HG03025 (cell line): ENCODE measurements around the gene NOP9.

Source experiments
- ATAC-seq: cut with Tn5 transposase; IDR thresholded peaks from one replicate; pipeline ENCODE4 v1.9.1; 2021; ENCODE audit warnings: mild to moderate bottlenecking, moderate library complexity; ENCODE audit not compliant: unreplicated experiment, low FRiP score

The NOP9 gene

DNA sequence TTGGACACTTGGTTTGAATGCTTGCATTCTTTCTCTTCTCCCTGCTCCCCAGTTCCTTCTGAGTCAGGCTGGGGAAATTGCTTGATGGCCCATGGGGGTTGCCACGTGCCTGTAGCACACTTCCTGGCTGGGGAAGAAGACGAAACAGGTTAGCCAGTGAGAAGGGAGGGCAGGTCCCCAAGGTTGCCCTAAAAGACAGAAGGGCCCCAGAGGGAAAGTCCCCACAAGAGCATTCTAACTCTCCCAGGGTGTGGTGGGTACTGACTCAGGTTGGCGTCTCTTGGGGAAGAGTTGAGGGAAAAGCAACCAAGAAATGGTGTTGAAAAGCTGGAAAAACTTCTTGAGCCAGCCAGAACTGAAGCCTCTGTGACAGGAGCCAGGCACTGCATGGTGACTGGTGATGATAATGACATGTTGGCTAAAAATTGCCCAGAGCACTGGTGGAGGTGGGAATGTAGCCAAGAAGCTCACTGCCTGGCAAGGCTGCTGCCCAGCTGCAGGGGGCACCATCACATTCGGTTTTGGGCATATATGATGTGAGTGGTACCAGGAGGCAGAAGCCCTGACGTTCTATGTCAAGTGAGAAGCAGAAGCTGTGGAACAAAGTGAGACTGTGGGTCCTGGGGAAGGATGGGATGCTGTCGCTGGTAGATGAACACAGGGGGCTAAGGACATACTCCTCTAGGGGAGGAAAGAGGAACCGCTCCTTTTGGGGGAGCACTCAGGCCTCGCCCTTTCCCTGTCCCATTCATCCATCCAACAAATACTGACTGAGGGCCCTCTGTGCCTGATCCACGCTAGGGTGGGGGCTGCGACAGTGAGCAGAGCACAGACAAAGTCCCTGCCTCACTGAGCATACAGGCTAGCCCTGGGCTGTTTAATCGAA lies 20.1 kb upstream of the NOP9 start:
- no peak for ATAC-seq

DNA sequence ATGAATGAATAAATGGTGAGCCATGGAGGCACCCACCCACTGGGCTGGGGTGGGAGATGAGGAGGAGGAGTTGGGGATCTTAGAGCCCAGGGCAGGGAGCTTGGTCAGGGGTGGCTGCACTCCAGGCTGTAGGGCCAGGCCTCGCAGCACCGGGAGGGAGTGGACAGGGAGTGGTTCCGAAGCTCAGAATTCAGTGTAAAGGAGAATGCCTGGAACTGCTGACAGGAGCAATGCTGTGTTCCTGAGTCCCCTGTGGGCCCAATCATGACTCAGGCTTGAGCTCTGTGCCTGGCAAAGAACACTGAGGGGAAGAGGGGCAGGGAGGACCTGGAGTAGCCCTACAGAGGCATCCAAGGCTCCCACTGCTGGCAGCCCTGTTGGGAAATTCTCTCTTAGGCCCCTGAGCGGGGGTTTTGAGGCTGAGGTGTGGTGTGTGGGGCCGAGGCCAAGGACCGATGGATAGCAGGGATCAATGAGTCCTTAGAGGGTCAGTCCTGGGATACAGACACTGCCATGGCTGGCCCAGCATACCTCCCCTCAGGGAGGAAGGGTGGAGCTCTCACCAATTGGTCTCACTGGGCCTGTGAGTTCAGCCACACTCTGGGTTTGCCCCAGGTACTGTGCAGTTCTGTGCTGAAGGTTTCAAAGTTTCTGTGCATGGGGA lies 18.7 kb upstream of the NOP9 start:
- ATAC-seq, result no peak

DNA sequence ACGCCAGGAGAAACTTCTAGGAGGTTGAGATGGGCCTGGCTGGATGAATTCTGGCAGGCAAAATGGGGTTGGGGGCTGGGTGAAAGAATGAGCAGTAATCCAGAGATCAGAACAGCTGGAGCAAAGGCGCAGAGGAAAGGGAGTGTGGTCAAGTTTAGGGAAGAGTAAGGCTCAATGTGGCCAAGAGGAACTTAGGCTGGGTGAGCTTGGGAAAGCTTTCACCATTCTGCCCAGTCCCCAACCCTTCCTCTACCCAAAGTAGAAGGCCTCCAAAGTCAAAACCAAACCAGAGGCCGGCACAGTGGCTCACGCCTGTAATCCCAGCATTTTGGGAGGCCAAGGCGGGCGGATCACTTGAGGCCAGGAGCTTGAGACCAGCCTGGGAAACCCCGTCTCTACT lies 18.0 kb upstream of the NOP9 start:
- no peak for ATAC-seq

DNA sequence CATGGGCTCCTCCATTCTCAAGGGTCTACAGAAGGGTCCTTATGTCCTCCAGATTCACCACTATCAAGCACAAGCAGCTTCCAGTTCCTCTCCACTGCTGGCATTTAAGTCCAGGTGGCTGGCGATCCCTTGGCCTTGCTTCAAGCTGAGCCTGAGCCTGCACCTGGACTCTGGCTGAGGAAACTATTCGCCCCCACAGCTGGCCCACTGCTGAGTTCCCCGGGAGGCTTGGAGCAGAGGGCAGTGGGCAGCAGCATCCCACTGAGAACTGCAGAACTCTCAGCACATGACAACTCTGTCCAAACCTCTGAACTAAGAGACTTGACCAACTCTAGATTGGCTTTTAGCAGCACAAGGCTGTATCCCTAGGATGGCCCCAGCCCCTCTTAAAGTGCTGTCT lies 16.9 kb upstream of the NOP9 start:
- no peak for ATAC-seq

DNA sequence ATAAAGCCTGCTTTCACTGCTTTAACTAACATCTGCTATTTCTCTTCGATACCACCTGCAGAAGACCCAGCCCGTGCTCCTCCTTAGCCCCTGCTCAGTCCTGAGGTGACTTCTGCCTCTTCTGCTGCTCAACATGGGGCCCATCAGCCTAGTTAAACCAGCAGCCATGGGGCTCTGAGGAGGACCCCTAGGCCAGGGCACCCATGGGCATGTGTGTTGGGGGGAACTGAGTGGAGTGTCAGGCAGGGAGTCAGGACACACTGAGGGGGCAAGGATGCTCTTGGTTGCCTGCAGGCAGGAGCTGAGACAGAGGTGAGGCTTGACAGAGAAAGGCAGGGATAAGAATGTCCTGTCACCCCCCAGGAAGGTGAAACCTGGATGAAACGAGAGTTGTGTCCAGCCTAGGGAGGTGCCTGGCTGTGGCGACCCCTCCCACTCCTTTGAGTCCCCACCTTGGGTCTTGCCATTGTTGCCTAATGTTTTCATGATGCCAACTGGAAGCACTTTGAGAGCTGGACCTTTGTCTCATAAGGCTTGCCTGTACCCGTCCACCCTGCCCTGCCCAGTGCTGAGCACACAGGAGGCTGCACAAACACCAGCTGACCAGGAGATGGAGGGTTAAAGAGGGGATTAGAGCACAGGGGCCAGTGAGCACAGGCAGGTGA lies 15.7 kb upstream of the NOP9 start:
- no peak for ATAC-seq

DNA sequence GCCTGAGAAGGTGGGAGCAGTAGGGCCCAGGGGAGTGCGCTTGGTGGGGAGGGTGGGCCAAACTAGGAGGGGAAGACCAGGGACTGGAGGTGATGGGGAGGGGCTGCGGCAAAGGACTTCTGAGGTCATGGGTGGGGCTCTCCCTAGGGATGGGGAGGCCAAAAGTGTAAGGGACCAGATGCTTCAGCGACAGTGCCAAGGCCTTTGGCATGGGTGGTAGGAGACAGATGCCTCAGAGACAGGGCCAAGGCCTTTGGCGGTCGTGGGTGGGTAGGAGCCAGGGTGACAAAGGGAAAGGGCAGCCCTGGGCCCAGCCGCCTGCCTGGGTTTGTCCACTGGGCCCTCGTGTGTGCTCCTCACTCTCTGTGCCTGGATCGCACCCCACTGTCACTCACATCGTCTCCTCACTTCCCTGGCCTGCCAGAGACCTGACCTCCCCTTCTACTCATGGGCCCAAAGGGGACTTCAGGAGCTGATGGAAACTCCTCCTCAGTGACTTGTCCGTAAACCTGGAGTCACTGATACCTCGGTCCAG lies 15.1 kb upstream of the NOP9 start:
- no peak for ATAC-seq

DNA sequence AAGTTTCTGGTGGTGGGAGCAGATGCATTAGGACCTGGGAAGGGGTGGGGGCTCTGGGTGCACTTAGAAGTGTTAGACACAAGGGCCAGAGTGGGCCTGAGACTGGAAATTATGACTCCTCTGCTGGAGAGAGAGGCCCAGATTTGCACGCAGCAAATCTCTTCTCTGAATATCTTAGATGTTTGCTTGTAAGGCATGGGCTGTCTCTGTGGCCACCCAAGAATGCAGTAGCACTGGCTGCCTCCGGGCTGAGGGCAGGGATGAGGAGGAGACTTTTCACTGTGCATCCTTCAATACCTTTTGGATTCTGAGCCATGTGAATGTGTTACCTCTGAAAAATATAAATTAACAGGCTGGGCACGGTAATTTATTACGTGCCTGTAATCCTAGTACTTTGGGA lies 14.3 kb upstream of the NOP9 start:
- no peak for ATAC-seq

DNA sequence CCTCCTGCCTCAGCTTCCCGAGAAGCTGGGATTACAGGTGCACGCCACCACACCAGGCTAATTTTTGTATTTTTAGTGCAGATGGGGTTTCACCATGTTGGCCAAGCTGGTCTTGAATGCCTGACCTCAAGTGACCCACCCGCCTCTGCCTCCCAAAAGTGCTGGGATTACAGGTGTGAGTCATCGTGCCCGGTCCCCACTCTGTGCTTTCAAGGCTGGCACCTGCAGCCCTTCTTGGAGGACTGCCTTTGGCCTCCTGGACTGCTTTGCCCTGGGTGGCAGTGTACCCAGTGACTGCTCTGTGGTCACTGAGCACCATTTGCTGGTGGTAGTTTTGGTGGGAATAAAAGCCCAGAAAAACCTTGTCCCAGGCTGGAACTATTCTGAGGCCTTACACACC lies 12.7 kb upstream of the NOP9 start:
- ATAC-seq, result no peak

DNA sequence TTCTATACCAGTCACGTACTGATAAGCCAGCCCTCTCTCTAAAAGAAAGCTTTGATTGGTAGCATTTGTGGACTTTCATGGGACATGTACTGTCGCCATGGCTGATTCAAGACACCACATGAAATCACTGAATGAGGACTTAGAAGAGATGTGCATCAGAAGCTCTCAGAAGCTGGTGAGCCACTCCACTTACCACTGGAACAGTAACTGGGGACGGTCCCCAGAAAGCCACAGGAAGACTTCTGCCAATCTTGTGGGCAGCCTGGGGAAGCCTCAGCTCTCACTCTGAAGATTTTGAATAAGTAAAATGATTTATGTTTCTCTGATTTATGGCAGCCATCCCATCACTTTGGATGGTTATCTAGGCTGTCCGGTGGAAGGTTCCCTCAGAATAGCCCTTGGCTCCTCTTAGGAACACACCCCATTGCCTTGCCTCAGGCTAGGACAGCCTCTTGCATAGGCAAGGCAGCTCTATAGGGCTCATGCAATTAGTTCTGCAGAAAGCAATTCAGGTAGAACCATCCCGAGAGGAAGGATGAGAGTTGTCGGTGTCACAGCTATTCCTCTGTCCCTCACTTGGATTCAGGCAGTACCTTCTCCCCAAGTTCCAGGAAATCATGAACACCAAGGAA lies 9.9 kb upstream of the NOP9 start:
- no peak for ATAC-seq

DNA sequence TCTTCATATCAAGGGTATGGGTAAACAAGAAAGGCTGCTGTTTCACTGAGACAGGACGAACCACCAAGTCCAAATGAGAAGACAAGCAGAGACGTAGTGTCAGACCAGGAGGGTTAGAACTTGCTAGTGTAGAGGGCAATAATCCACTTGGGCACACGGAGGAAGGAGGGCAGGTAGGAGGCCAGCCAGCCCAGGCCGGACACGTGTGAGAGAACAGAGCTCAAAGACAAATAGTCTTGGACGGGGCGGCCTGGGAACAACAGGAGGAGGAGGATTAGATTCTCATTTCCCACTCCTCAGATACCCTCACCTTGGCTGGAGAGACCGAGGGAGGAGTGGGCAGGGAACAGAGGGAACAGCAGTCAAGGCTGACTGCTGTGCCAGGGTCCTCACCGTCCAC lies 8.9 kb upstream of the NOP9 start:
- ATAC-seq, result no peak

DNA sequence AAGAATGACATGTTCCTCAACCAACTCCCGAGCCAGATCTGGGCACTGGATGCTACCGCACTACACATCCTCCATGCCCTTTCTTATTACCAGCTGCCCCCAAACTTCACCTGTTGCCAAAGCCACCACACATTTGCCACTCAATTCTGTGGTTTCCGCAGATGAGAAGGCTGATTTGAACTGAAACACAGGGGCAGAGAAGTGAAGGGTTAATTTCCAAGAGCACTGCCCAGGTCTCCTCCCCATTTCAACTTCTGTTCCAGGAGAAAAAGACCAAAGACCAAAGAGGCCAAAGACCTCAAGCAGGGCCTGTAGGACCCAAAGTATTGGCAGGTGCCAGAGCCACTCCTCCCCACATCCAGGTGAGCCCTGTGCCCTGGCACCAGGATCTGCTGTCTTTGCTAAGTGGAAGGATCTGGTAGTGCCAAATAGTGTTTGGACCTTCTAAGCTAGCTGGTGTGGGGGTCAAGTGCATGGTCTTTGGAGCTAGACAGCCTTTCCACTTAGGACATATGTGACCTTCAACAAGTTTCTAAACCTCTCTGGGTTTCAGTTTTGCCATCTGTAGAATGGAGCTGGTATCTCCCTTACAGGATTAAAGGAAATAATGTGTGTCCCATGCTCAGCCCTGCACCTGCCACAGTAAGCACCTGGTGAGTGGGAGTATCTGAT lies 8.1 kb upstream of the NOP9 start:
- no peak for ATAC-seq

DNA sequence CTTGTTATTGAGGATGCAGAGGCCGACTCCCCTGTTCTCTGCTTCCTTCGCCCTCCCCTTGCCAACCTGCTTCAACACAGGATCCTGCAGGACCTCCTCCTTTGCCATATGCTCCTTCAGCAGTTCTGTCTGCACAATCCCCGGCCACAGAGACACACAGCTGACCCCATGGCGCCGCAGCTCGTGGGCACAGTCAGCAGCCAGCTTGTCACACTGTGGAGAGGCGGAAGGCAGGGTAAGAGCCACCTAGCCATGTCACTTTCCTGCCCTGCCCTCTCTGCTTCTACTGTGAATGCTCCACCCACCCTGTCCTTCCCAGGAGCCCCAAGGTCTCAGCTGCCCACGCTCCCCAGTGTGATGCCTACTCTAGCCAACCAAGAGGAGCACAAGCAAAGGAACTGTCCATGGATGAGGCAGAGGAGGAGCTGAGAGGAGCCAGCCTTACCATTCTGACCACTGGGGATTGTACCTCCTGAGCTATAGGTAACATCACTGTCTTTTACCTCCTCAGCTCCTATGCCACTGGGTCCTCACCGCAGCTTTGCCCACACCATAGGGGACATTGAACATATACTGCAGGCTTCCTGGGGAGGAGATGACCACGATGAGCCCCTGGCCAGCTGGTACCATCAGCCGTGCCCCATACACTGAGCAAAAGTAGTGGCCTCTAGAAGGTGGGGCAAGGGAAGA lies 7.4 kb upstream of the NOP9 start:
- ATAC-seq, result no peak

DNA sequence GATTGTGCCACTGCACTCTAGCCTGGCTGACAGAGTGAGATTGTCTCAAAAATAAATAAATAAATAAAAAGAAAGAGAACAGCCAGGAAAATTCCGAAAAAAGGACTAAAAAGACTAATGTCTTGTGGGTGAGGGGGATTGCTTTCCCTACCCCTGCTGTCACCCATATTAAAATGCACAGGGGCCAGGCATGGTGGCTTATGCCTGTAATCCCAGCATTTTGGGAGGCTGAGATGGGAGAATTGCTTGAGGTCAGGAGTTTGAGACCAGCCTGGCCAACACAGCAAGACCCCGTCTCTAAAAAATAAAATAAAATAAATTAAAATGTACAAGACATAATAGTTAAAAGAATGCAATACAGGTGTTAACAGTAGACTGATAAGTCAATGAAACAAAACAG lies 6.1 kb upstream of the NOP9 start:
- ATAC-seq, result no peak

DNA sequence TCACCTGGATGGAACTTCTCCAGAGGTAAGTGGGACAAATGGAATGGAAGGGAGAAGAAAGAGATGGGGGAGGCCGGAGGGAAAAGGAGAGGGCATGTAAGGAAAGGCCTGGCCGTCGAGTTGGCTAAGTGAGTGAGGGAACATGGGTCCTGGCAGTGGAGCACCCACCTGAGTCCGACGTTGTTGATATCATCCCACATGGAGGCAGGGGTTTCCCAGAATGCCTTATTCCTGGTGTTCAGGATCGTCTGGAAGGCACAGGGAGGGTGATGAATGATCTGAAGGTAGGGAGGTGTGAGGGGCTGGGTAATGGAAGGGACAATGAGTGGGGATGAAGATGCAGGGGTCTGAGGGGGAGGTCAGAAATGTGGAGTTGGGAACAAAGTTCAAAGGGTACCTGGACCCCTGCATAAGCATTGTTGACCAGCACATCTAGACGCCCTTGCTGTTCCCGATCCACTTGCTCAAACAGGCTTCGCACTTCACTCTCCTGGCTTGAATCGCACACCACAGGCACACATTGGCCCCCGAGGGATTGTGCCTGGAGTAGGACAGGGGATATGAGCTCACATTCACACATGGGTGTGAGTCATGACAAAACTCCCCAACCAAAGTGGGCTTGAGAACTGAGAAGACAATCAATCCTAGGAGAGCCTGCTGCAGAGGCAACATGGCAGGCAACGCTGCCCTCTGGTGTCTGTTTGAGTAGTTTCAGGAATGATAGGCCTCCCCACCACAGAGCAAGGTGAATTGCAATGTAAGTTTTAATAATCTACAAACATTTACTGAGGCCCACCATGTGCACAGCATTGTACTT lies 3.1 kb upstream of the NOP9 start:
- no peak for ATAC-seq

DNA sequence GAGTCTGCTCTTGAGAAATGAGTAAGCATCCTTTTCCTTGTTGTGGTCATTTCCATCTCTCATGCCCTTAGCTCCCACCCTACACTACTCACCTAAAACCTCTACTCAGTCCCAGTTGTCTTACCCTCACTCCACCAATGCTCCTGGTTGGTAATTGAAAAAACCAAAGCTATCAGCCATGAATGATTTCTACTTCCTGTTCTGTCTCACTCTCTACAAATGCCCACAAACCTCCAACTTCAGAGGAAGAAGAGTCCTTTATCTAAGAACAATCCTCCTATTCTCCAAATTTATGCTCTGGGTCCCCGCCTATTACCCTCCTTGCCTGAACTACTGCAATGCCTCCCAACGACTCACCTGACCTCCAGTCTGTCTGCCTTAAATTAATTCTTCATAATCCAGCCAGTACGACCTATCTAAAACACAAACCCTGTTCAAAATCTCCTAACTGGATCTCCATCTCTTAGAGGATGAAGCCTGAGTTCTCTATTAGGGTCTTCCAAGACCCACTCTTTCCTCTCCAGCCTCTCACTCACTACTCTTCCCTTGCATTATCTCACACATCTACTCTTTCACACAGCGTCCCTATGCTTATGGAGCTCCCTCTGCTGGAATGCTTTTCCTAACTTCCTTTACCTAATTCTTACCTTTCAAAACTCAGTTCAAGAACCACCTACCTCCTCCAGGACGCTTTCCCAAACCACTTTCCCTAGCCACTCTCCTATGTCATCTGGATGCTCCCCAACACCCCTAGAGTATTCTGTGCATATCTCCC lies 2.3 kb upstream of the NOP9 start:
- no peak for ATAC-seq

DNA sequence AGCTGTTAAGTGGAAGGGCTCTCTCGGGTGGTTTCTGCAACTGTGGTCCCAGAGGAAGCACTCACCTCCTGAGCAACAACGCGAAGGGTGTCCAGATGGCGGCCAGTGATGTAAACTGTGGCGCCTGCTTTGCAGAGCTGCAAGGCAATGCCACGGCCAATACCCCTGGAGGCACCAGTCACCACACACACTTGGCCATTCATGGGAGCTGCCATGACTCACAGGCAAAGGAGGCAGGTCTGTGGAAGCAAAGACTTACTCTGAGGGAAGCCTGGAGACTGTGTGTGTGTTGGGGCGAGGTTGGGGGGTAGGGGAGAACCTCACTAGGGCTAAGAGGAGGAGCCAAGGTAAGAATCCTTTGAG lies 777 bp upstream of the NOP9 start:
- ATAC-seq, result no peak

DNA sequence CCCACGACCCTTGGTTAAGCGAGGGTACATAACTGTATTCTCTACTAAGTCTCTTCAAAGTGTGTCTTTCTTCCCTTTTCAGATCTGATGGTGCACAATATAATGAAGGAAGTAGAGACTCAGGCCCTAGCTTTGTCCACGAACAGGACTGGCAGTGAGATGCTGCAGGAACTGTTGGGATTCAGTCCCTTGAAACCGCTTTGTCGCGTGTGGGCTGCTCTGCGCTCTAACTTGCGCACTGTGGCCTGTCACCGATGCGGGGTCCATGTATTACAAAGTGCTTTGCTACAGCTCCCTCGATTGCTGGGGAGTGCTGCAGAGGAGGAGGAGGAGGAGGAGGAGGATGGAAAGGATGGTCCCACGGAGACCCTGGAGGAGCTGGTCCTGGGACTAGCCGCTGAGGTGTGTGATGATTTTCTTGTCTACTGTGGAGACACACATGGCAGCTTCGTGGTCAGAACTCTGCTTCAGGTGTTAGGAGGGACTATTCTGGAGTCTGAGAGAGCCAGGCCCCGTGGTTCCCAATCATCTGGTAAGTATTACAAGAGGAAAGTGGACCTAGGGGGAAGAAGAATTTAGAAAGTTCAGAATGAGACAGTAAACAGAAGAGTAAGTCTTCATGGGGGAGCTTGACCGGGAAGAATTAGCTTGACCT lies 803 bp downstream of the NOP9 start:
- no peak for ATAC-seq

DNA sequence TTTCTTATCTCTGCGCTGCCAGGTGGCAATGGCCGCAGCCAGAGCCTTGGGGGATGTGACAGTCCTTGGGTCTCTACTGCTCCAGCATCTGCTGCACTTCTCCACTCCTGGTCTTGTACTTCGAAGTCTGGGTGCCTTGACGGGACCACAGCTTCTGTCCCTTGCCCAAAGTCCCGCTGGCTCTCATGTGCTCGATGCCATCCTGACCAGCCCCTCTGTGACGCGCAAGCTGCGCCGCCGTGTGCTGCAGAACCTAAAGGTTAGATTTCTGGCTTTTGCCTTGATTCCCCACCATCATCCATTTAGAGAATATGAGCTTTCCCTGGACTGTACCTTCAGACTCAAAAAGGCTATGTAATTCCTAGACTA lies 4.4 kb downstream of the NOP9 start:
- ATAC-seq, result no peak
